Left ventricle myocardium inferior (tissue), 1 donor: ENCODE data around the gene OOEP. TPM values are rescaled to one million over a fixed set of nuclear protein-coding genes. Genes with fewer than 3 reads are reported as not detected.

Experiments used
- DNase-seq: peaks from one replicate; pipeline ENCODE4 v3.0.0-alpha.2; 2020
- H3K27ac ChIP-seq: fragments of 200-600 bp; replicated peaks from 2 replicates; pipeline ENCODE4 v1.8.0; 2021
- H3K27me3 ChIP-seq: fragments of 200-600 bp; 2 replicates; pipeline ENCODE4 v1.8.0; 2021; ENCODE audit warnings: low read depth
- H3K36me3 ChIP-seq: fragments of 200-600 bp; 2 replicates; pipeline ENCODE4 v1.8.0; 2021
- H3K4me1 ChIP-seq: fragments of 200-600 bp; 2 replicates; pipeline ENCODE4 v1.8.0; 2021
- H3K4me3 ChIP-seq: fragments of 200-600 bp; 2 replicates; pipeline ENCODE4 v1.8.0; 2021; ENCODE audit warnings: mild to moderate bottlenecking, moderate library complexity
- H3K9me3 ChIP-seq: fragments of 200-600 bp; replicated peaks from 2 replicates; pipeline ENCODE4 v1.8.0; 2021
- intact Hi-C: fragments of 100-400 bp; cut with micrococcal nuclease; formaldehyde crosslinking; loops from one replicate; pipeline ENCODE4 v1.11.0; 2022
- total RNA-seq: library from RNA; stranded (reverse); fragmentation: NEBNext Ultra II Directional; extraction: Animal tissue kit (Norgen Biotek cat#: 25700); gene quantifications from one replicate; pipeline ENCODE4 v1.2.1, GENCODE V29; 2021
- TF ChIP-seq, protein P1 (sequence below): fragments of 200-600 bp; IDR thresholded peaks from 2 replicates; pipeline ENCODE4 v1.8.0; 2021; ENCODE audit warnings: antibody characterized with exemption, mild to moderate bottlenecking, borderline replicate concordance
- donor health status: DM: no; HTN: yes; CAD: no; lungs with severe emphysema.

The OOEP gene
- total RNA-seq, 1 donor from 2014 or later = not detected

DNA sequence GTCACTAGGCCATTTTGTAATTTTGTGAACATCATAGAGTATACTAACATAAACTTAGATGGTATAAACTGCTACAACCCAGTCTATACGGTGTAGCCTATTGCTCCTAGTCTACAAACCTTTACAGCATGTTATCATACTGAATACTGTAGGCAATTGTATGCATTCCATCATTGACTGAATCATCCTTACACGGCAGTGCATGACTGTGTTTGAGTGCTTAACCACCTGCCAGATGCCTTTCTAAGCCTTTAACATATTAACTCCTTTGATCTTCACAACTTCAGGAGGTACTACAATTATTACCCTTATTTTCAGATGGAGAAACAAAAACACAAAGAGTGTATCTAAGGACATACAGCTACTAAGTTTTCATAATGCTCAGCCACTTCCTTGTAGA is 29.6 kb downstream of the OOEP start:
- no peak for DNase-seq
- intact Hi-C loops = no loop called here
- TF ChIP-seq, protein P1, sequence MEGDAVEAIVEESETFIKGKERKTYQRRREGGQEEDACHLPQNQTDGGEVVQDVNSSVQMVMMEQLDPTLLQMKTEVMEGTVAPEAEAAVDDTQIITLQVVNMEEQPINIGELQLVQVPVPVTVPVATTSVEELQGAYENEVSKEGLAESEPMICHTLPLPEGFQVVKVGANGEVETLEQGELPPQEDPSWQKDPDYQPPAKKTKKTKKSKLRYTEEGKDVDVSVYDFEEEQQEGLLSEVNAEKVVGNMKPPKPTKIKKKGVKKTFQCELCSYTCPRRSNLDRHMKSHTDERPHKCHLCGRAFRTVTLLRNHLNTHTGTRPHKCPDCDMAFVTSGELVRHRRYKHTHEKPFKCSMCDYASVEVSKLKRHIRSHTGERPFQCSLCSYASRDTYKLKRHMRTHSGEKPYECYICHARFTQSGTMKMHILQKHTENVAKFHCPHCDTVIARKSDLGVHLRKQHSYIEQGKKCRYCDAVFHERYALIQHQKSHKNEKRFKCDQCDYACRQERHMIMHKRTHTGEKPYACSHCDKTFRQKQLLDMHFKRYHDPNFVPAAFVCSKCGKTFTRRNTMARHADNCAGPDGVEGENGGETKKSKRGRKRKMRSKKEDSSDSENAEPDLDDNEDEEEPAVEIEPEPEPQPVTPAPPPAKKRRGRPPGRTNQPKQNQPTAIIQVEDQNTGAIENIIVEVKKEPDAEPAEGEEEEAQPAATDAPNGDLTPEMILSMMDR = no peak
- H3K4me1 ChIP-seq = no peaks in the 10 kb centered on the region
- H3K36me3 ChIP-seq = no peaks in the 10 kb centered on the region
- no peaks in the 10 kb centered on the region for H3K9me3 ChIP-seq
- H3K27me3 ChIP-seq = no peaks in the 10 kb centered on the region
- H3K4me3 ChIP-seq = no peak overlapping the region
- no peak overlapping the region for H3K27ac ChIP-seq

DNA sequence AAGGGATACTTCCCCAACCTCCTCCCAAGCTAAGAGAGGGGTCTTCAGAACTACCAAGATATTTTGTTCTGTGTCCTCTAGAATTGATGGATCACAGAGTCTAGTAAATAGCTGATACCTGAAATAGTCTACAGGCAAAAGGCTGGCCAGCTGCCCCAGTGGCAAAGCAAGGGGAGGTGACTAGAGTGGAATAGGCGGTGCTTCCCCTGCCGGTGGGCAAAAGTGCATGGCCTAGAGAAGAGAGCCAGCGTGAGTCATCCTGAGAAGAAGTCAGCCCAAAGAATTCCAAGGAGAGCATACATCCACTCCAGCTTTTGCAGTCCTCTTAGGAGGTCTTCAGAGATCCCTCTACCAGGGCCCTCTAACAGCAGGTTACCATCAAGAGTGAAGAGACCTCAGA is 30.4 kb downstream of the OOEP start:
- no peaks in the 10 kb centered on the region for H3K36me3 ChIP-seq
- no peaks in the 10 kb centered on the region for H3K27me3 ChIP-seq
- no peak for DNase-seq
- intact Hi-C loops = no loop called here
- H3K4me1 ChIP-seq = no peaks in the 10 kb centered on the region
- TF ChIP-seq, protein P1 = no peak
- H3K9me3 ChIP-seq = no peaks in the 10 kb centered on the region
- no peak overlapping the region for H3K27ac ChIP-seq
- no peak overlapping the region for H3K4me3 ChIP-seq

DNA sequence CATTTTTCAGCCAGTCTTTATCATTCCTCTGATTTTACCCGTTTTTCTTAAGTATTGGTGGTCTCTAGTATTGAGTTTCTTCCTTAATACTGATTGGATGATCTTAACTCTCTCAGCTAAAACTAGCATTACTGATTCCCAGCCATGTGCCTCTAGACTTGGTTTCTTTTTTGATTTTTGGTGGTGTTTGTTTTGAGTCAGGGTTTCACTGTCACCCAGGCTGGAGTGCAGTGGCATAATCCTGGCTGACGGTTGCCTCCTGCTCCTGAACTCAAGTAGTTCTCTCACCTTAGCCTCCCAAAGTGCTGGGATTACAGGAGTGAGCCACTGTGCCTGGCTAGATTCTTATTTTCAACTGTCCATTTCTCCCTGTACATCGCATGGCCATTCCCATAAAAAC is 40.5 kb downstream of the OOEP start:
- H3K27ac ChIP-seq = no peak overlapping the region
- H3K9me3 ChIP-seq = no peaks in the 10 kb centered on the region
- peaks cover 60% of the 10 kb centered on the region for H3K27me3 ChIP-seq
- H3K36me3 ChIP-seq = no peaks in the 10 kb centered on the region
- H3K4me3 ChIP-seq = no peak overlapping the region
- H3K4me1 ChIP-seq = no peaks in the 10 kb centered on the region
- TF ChIP-seq, protein P1 = no peak
- intact Hi-C loops = no loop called here
- no peak for DNase-seq

DNA sequence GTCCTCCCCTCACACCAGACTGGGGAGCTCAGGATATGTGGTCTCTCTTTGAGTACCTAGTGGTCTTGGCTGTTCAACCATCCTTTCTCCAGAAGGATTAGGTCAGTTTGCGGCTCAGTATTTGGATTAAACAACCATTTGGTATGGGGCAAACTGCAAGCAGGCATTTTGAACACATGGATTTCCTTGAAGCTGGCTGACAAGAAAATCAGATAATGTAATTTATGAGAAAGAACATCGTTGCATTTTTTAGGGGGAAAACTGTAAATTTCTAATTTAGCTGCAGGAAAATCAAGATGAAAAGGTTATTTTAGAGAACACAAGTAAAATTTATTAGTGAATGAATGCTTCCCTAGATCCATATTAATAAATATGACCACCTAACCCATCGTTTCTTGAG is 40.9 kb downstream of the OOEP start:
- H3K27ac ChIP-seq = no peak overlapping the region
- H3K4me1 ChIP-seq = no peaks in the 10 kb centered on the region
- H3K36me3 ChIP-seq = no peaks in the 10 kb centered on the region
- peaks cover 62% of the 10 kb centered on the region for H3K27me3 ChIP-seq
- no peak overlapping the region for H3K4me3 ChIP-seq
- TF ChIP-seq, protein P1 = no peak
- DNase-seq = no peak
- intact Hi-C loops = no loop called here
- no peaks in the 10 kb centered on the region for H3K9me3 ChIP-seq

DNA sequence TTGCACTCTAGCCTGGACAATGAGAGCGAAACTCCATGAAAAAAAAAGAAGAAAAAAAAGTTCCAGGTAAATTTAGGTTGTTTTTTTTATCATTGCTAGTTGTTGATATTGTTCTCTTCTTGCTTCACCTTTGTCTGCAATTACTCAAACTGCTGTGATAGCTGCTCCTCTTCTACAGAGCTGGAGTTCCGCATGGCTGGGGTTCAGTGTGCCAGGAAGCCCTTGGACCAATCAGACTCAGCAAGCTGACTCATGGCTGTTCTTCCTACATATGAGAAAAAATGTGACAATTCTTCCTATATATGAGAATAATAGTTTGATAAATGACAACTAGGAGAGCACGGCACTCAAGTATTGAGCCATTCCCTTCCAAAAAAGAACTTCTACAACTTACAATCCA is 44.0 kb downstream of the OOEP start:
- H3K27ac ChIP-seq = no peak overlapping the region
- H3K9me3 ChIP-seq = no peaks in the 10 kb centered on the region
- H3K27me3 ChIP-seq = peaks cover 52% of the 10 kb centered on the region
- DNase-seq = no peak
- H3K4me1 ChIP-seq = no peaks in the 10 kb centered on the region
- H3K4me3 ChIP-seq = no peak overlapping the region
- H3K36me3 ChIP-seq = no peaks in the 10 kb centered on the region
- intact Hi-C loops = no loop called here
- TF ChIP-seq, protein P1 = no peak

DNA sequence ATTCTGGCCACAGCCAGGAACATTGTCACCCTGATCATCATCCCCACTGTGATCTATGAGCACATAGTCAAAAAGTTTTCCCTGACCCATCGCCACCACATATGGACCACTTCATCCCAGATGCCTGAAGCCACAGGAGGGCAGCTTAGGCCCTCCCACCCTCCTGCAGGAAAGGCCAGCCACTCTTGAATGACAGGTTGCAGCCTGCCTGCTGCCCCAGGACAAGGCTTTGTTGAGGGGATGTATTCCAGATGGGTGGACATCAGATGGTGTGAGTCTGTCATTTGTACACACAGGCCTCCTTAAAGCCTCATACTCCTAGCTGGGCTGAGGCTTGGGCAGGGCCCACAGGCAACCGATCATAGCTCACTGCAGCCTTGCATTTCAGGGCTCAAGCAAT is 46.4 kb downstream of the OOEP start:
- peaks cover 20% of the 10 kb centered on the region for H3K9me3 ChIP-seq
- no peak for DNase-seq
- peaks cover 30% of the 10 kb centered on the region for H3K27me3 ChIP-seq
- H3K36me3 ChIP-seq = no peaks in the 10 kb centered on the region
- TF ChIP-seq, protein P1 = no peak
- H3K4me3 ChIP-seq = no peak overlapping the region
- intact Hi-C loops = no loop called here
- H3K27ac ChIP-seq = no peak overlapping the region
- no peaks in the 10 kb centered on the region for H3K4me1 ChIP-seq
